GM19452 (cell line): ENCODE results near the gene MPND.
A peak's percentile ranks its signal among the peaks of the same experiment; 100 is the strongest.

Source experiments
- ATAC-seq: cut with Tn5 transposase; IDR thresholded peaks from one replicate; pipeline ENCODE4 v1.9.1; 2021; ENCODE audit not compliant: unreplicated experiment

MPND gene

GRCh38 chr19:4365791-4366665 is 22.7 kb downstream of the MPND start:
- ATAC-seq, result no peak

- ATAC-seq, result no peak
Measured at GRCh38 chr19:4366666-4367335, 23.4 kb downstream of the MPND start.

- no peak for ATAC-seq
Measured at GRCh38 chr19:4367336-4367723, 24.0 kb downstream of the MPND start.

GRCh38 chr19:4367781-4368127 is 24.4 kb downstream of the MPND start:
- no peak for ATAC-seq

- ATAC-seq, result no peak
Measured at GRCh38 chr19:4368128-4368820, 24.9 kb downstream of the MPND start.

GRCh38 chr19:4369109-4369887 is 25.9 kb downstream of the MPND start:
- peak; percentile 58 for ATAC-seq

GRCh38 chr19:4369888-4370260 is 26.5 kb downstream of the MPND start:
- ATAC-seq, result peak; percentile 42

GRCh38 chr19:4370418-4371041 is 27.2 kb downstream of the MPND start:
- ATAC-seq, result no peak

GRCh38 chr19:4371247-4372164 is 28.1 kb downstream of the MPND start:
- ATAC-seq, result no peak

- ATAC-seq, result no peak
Measured at GRCh38 chr19:4372165-4373012, 29.0 kb downstream of the MPND start.

GRCh38 chr19:4373013-4373367 is 29.6 kb downstream of the MPND start:
- ATAC-seq, result no peak

GRCh38 chr19:4373601-4374497 is 30.5 kb downstream of the MPND start:
- no peak for ATAC-seq

- no peak for ATAC-seq
Measured at GRCh38 chr19:4374498-4375163, 31.3 kb downstream of the MPND start.

GRCh38 chr19:4375164-4376027 is 32.0 kb downstream of the MPND start:
- ATAC-seq, result peak; percentile 57

GRCh38 chr19:4376028-4376670 is 32.8 kb downstream of the MPND start:
- no peak for ATAC-seq

GRCh38 chr19:4376671-4376990 is 33.3 kb downstream of the MPND start:
- no peak for ATAC-seq
